ENCODE data around the gene ZSCAN32.

- no peak for TF ChIP-seq POLR2A (IDR thresholded peaks at IDR 0.05; ENCODE audit: low read length)
- TF ChIP-seq CTCF (IDR thresholded peaks at IDR 0.05) = no peak
These were observed 37.0 kb downstream of the ZSCAN32 start for GRCh38 chr16:3363793-3364192.
